SK-N-SH (cell line): ENCODE measurements around the gene SH3PXD2B. TPM values are rescaled to one million over a fixed set of nuclear protein-coding genes. Genes with fewer than 3 reads are reported as not detected.

Source experiments
- CTCF ChIA-PET: fragments of 300-600, 350-600 bp; formaldehyde crosslinking; extraction: SDS; loops from one replicate; lab custom pipeline; 2021; lab: Yijun Ruan, JAX
- POLR2A ChIA-PET: fragments of 350-600 bp; sonication (Branson Sonifier 250); formaldehyde crosslinking; extraction: SDS; loops from one replicate; lab custom pipeline; 2020; ENCODE audit warnings: antibody characterized with exemption, inconsistent platforms; lab: Yijun Ruan, JAX
- DNase-seq: peaks from one replicate; pipeline ENCODE4 v3.0.0; 2012
- H2AFZ ChIP-seq: fragments of 200-600 bp; sonication (generic); 2 replicates; pipeline ENCODE4 v1.8.1; 2016; ENCODE audit warnings: antibody characterized with exemption, mild to moderate bottlenecking, low read depth
- H3F3A ChIP-seq: fragments of 200-600 bp; sonication (generic); replicated peaks from 2 replicates; pipeline ENCODE3; 2016; ENCODE audit warnings: antibody characterized with exemption, mild to moderate bottlenecking; ENCODE audit not compliant: insufficient read depth
- H3K27ac ChIP-seq, 2 experiments: fragments of 200-500 bp in 1 of 2; fragments of 200-600 bp in 1 of 2; sonication (Bioruptor generic) in 1 of 2; sonication (generic), shearing (Covaris generic) in 1 of 2; 2 replicates each; pipeline versions ENCODE4 v1.5.1 to v1.6.1; 2014 to 2016; ENCODE audit warnings: low read depth in 2 of 2, inconsistent platforms in 1 of 2, low read length in 1 of 2, mild to moderate bottlenecking in 1 of 2, mixed read lengths in 1 of 2
- H3K27me3 ChIP-seq: fragments of 200-600 bp; sonication (generic), shearing (Covaris generic); 2 replicates; pipeline ENCODE4 v1.6.1; 2016; ENCODE audit warnings: mixed run types; ENCODE audit not compliant: insufficient read depth
- H3K36me3 ChIP-seq, 2 experiments: fragments of 200-500 bp in 1 of 2; fragments of 200-600 bp in 1 of 2; sonication (Bioruptor generic) in 1 of 2; sonication (generic) in 1 of 2; replicated peaks in 1 of 2; 2 replicates each; pipeline versions ENCODE3 to v1.5.1; 2014 to 2016; ENCODE audit warnings: low read length in 1 of 2, mild to moderate bottlenecking in 1 of 2; ENCODE audit not compliant: insufficient read depth in 2 of 2, control insufficient read depth in 1 of 2
- H3K4me1 ChIP-seq, 2 experiments: fragments of 200-500 bp in 1 of 2; fragments of 200-600 bp in 1 of 2; sonication (Bioruptor generic) in 1 of 2; sonication (generic), shearing (Covaris generic) in 1 of 2; 2 replicates each; pipeline versions ENCODE4 v1.5.1 to v1.6.1; 2014 to 2016; ENCODE audit warnings: low read depth in 1 of 2, low read length in 1 of 2, mixed run types in 1 of 2; ENCODE audit not compliant: insufficient read depth in 2 of 2, control insufficient read depth in 1 of 2
- H3K4me2 ChIP-seq: fragments of 200-600 bp; sonication (generic), shearing (Covaris generic); 2 replicates; pipeline ENCODE4 v1.6.1; 2017; ENCODE audit warnings: mixed run types
- H3K4me3 ChIP-seq, 2 experiments: fragments of 200-500 bp in 1 of 2; fragments of 200-600 bp in 1 of 2; sonication (Bioruptor generic) in 1 of 2; sonication (generic), shearing (Covaris generic) in 1 of 2; 2 replicates each; pipeline versions ENCODE4 v1.5.1 to v1.8.1; 2014 to 2016; ENCODE audit warnings: low read depth in 2 of 2, inconsistent platforms in 1 of 2, low read length in 1 of 2, mild to moderate bottlenecking in 1 of 2, mixed read lengths in 1 of 2, moderate library complexity in 1 of 2
- H3K79me2 ChIP-seq: fragments of 200-600 bp; sonication (generic); 2 replicates; pipeline ENCODE4 v1.8.1; 2017; ENCODE audit warnings: mild to moderate bottlenecking; ENCODE audit not compliant: insufficient read depth
- H3K9ac ChIP-seq: fragments of 200-600 bp; sonication (generic); 2 replicates; pipeline ENCODE4 v1.6.1; 2017; ENCODE audit warnings: mixed run types
- H3K9me2 ChIP-seq: fragments of 200-600 bp; sonication (generic); 2 replicates; pipeline ENCODE4 v1.6.1; 2017; ENCODE audit warnings: mixed run types
- H3K9me3 ChIP-seq: fragments of 200-600 bp; sonication (generic); 2 replicates; pipeline ENCODE4 v1.6.1; 2017; ENCODE audit warnings: mixed run types, mild to moderate bottlenecking, moderate library complexity
- H4K20me1 ChIP-seq: fragments of 200-600 bp; sonication (generic); 2 replicates; pipeline ENCODE4 v1.6.1; 2017; ENCODE audit warnings: mild to moderate bottlenecking, mixed run types; ENCODE audit not compliant: insufficient read depth
- CHD2 ChIP-seq: fragments of 150-350 bp; IDR thresholded peaks from 2 replicates; pipeline ENCODE4 v1.6.1; 2018; ENCODE audit warnings: low read length; ENCODE audit not compliant: partially characterized antibody
- EP300 ChIP-seq, 2 experiments: IDR thresholded peaks; 2 replicates each; pipeline versions ENCODE4 v1.4.0 to v1.6.1; 2012; ENCODE audit warnings: borderline replicate concordance in 1 of 2, low read depth in 1 of 2, low read length in 1 of 2
- FOXM1 ChIP-seq: IDR thresholded peaks from 2 replicates; pipeline ENCODE4 v1.4.0; 2012; ENCODE audit warnings: low read depth, mild to moderate bottlenecking
- GATA2 ChIP-seq: sonication (generic); formaldehyde crosslinking; IDR thresholded peaks from 2 replicates; pipeline ENCODE4 v1.5.0; 2020; ENCODE audit warnings: mild to moderate bottlenecking, missing genetic modification reagents
- IRF3 ChIP-seq: fragments of 150-350 bp; IDR thresholded peaks from 2 replicates; pipeline ENCODE4 v1.6.1; 2016; ENCODE audit warnings: mild to moderate bottlenecking, low read depth, low read length
- JUND ChIP-seq: IDR thresholded peaks from 2 replicates; pipeline ENCODE4 v1.4.0; 2012
- MEF2A ChIP-seq: IDR thresholded peaks from 2 replicates; pipeline ENCODE4 v1.4.0; 2012; ENCODE audit warnings: low read depth, borderline replicate concordance
- MXI1 ChIP-seq: IDR thresholded peaks from 2 replicates; pipeline ENCODE4 v1.6.1; 2012; ENCODE audit warnings: mild to moderate bottlenecking, low read depth, low read length, improper control_type of control experiment
- NFIC ChIP-seq: IDR thresholded peaks from 2 replicates; pipeline ENCODE4 v1.4.0; 2012; ENCODE audit warnings: borderline replicate concordance
- NRF1 ChIP-seq: IDR thresholded peaks from 2 replicates; pipeline ENCODE4 v1.6.1; 2012; ENCODE audit warnings: low read depth, mild to moderate bottlenecking, low read length
- RCOR1 ChIP-seq: fragments of 150-350 bp; IDR thresholded peaks from 2 replicates; pipeline ENCODE4 v1.6.1; 2017; ENCODE audit warnings: antibody characterized with exemption, low read length
- RFX5 ChIP-seq: IDR thresholded peaks from 2 replicates; pipeline ENCODE4 v1.6.1; 2012; ENCODE audit warnings: mild to moderate bottlenecking, improper control_type of control experiment, low read length
- TCF12 ChIP-seq: IDR thresholded peaks from 2 replicates; pipeline ENCODE4 v1.4.0; 2012
- TEAD4 ChIP-seq: IDR thresholded peaks from 2 replicates; pipeline ENCODE4 v1.4.0; 2012; ENCODE audit warnings: mild to moderate bottlenecking, borderline replicate concordance; ENCODE audit not compliant: insufficient read depth
- WGBS: methylation state at CpG from one replicate; pipeline ENCODE4 v1.1.6; 2017; ENCODE audit warnings: low lambda C conversion rate; 5-methylcytosine and 5-hydroxymethylcytosine counted together
- polyA plus RNA-seq, 3 experiments: library from polyadenylated mRNA; depleted of rRNA; stranded (reverse); fragments of >200 nt; gene quantifications; 2 replicates each; pipeline ENCODE4 v1.2.3, GENCODE V29; 2012

Gene SH3PXD2B
- polyA plus RNA-seq, 1 of the 3 experiments (the other 2 are of a cell fraction), result 15.0 TPM

- CTCF ChIA-PET, result interaction anchor here (1.9 to 2.5 kb wide), 3 partner anchors 12 to 205 kb away, joined by 5 to 8 read pairs (median 7); no protein-coding TSS in a partner anchor
- H3K9me2 ChIP-seq, result no peaks in the 10 kb centered on the region
- H3K4me3 ChIP-seq, result no peak overlapping the region
- TF ChIP-seq TCF12 (no peak), EP300 (IDR thresholded peaks at IDR 0.05; ENCODE audit: borderline replicate concordance in 1 of 2, low read depth in 1 of 2, low read length in 1 of 2) (no peak), CHD2 (no peak), FOXM1 (no peak), GATA2 (CRISPR knock-in tag) (no peak), NRF1 (no peak), IRF3 (no peak), TEAD4 (no peak), JUND (no peak), MEF2A (no peak), RCOR1 (no peak), MXI1 (no peak)
- H3K4me1 ChIP-seq, result no peaks in the 10 kb centered on the region; a peak in 1 of 4 replicates
- WGBS, result 68% methylated on average over 3 of the region's 8 CpGs
- no peaks in the 10 kb centered on the region for H4K20me1 ChIP-seq
- POLR2A ChIA-PET, result no interaction called here
- no peak overlapping the region for H3K27ac ChIP-seq
- H3K27me3 ChIP-seq, result no peaks in the 10 kb centered on the region; the same call in 1 of the 2 replicates
- H2AFZ ChIP-seq, result no peak overlapping the region
- no peak for DNase-seq
- H3K36me3 ChIP-seq, result no peaks in the 10 kb centered on the region
- no peaks in the 10 kb centered on the region for H3K79me2 ChIP-seq
- H3F3A ChIP-seq, result no peaks in the 10 kb centered on the region
- no peak overlapping the region for H3K4me2 ChIP-seq
- no peak overlapping the region for H3K9ac ChIP-seq
- no peaks in the 10 kb centered on the region for H3K9me3 ChIP-seq
Observed at GRCh38 chr5:172491481-172491880, 37.2 kb upstream of the SH3PXD2B start.

GRCh38 chr5:172490514-172491461 is 36.5 kb upstream of the SH3PXD2B start:
- Histone ChIP-seq H2AFZ (no peak overlapping the region), H3K79me2 (no peaks in the 10 kb centered on the region), H3K4me2 (no peak overlapping the region), H3K4me3 (no peak overlapping the region), H4K20me1 (no peaks in the 10 kb centered on the region), H3K27ac (no peak overlapping the region), H3K4me1 (no peaks in the 10 kb centered on the region), H3K9me3 (no peaks in the 10 kb centered on the region), H3K27me3 (no peaks in the 10 kb centered on the region; the same call in 1 of the 2 replicates), H3K36me3 (no peaks in the 10 kb centered on the region), H3F3A (no peaks in the 10 kb centered on the region), H3K9ac (no peak overlapping the region)
- 59% methylated on average over 9 of the region's 12 CpGs for WGBS
- CTCF ChIA-PET, result interaction anchor here (1.7 to 2.5 kb wide), 4 partner anchors 10 to 206 kb away, joined by 4 to 8 read pairs (median 6); no protein-coding TSS in a partner anchor
- no peak for DNase-seq
- POLR2A ChIA-PET, result no interaction called here
- TF ChIP-seq RFX5, result no peak
- TF ChIP-seq NFIC, result no peak
- no peak for TF ChIP-seq JUND
- TF ChIP-seq, all 33 proteins: peak for 0
- no peaks in the 10 kb centered on the region for H3K9me2 ChIP-seq
